GM12801 (cell line): ENCODE measurements around the gene KCNJ14.

ENCODE experiments used
- TF ChIP-seq, protein P1 (sequence below): IDR thresholded peaks from one replicate; pipeline ENCODE4 v1.5.1; 2011; ENCODE audit warnings: control low read depth; ENCODE audit not compliant: insufficient read length; ENCODE audit errors: extremely low read depth

The KCNJ14 gene

DNA sequence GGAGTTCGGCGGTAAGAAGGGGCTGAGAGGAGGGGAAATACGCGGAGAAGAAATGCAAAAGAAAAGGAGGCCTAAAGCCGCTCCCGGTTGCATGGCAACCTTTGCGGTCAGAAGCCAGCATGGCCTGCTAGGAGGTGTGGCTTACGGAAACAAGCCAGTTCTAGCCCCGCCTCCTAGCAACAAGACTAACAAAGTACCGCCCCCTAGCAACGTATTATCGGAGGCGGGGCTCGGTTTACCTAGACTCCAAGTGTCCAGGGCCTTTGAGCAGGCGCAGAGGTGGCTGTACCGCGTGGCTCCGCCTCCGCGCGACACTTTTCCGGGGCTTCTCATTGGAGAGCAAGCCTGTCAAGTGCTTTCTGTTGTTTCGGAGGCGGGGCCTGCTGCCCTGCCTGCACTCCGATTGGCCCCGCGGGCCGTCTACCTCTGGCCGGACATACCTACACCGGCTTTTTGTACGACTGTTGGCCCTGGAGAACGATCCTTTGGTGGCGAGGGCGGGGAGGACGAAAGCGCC is 13.5 kb downstream of the KCNJ14 start:
- TF ChIP-seq, protein P1, sequence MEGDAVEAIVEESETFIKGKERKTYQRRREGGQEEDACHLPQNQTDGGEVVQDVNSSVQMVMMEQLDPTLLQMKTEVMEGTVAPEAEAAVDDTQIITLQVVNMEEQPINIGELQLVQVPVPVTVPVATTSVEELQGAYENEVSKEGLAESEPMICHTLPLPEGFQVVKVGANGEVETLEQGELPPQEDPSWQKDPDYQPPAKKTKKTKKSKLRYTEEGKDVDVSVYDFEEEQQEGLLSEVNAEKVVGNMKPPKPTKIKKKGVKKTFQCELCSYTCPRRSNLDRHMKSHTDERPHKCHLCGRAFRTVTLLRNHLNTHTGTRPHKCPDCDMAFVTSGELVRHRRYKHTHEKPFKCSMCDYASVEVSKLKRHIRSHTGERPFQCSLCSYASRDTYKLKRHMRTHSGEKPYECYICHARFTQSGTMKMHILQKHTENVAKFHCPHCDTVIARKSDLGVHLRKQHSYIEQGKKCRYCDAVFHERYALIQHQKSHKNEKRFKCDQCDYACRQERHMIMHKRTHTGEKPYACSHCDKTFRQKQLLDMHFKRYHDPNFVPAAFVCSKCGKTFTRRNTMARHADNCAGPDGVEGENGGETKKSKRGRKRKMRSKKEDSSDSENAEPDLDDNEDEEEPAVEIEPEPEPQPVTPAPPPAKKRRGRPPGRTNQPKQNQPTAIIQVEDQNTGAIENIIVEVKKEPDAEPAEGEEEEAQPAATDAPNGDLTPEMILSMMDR: no peak

DNA sequence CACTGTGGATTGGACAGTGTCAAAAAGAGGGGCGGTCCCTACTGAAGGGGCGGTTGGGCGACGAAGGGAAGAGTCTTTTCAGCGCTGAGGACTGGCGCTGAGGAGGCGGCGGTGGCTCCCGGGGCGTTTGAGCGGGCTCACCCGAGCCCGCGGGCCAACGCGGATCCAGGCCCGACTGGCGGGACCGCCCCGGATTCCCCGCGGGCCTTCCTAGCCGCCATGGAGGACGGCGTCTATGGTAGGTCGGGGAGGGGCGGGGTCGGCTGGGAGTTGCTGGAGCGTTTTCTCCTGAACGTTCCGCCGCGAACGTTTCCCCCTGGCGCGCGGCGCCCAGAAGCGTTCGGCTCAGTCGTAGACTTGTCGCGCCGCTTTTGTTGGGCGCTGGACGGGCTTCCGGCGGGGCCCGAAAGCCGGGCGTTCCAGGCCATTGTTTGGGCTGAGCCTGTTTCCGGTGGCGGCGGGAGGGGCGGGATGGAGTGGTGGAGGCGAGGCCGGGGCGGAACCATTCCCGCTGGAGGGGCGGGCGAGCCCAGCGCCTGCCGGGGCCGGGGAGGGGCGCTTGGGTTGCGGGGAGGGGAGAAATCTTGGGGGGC is 14.0 kb downstream of the KCNJ14 start, which contains the start of gene CYTH2:
Gene CYTH2 (plus strand): TSS at position 81 of the 593 bp plus-strand sequence. CDS start 139 bp downstream, at position 220.
- TF ChIP-seq, protein P1: no peak

DNA sequence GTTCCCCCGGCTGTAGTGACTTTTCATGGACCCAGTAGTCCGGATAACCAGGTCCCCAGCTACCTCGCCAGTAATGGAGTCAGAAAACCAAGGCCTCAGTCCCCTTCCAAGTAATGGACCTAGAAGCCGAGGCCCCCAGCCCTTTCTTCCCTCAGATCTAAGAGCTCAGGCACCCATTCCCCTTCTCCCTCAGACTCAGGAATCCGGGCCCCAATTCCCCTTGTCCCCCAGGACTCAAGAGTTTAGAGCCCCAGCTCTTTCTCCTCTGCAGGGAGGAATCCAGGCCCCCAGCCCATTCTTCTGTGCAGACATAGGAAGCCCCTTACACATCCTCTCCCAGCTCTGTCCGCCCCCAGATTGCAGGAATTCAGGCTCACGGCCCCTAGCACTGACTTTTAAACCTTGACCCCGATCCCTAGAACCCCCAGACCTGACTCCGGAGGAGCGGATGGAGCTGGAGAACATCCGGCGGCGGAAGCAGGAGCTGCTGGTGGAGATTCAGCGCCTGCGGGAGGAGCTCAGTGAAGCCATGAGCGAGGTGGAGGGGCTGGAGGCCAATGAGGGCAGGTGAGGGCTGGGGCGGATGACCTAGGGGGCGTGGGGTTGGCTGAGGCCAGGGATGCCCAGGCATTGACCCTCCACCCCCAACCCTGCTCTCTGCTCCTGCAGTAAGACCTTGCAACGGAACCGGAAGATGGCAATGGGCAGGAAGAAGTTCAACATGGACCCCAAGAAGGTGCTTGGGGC is 14.7 kb downstream of the KCNJ14 start:
- TF ChIP-seq, protein P1: no peak

DNA sequence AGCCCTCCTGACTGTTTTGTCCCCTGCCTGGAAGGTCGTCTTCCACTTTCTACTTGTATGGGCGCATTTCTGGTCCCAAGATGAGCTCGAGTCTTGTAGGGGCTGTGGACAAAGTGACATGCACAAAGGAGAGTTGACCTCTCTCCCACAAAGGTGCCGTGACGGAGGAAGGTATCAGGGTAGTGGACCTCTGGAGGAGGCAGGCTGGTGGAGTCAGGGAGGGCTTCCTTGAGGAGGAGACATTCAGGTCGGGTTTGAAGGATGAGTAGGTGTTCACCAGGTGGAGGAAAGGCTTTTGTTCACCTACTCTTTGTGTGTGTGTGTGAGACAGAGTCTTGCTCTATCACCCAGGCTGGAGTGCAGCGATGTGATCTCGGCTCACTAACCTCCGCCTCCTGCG is 15.5 kb downstream of the KCNJ14 start:
- TF ChIP-seq, protein P1: no peak

DNA sequence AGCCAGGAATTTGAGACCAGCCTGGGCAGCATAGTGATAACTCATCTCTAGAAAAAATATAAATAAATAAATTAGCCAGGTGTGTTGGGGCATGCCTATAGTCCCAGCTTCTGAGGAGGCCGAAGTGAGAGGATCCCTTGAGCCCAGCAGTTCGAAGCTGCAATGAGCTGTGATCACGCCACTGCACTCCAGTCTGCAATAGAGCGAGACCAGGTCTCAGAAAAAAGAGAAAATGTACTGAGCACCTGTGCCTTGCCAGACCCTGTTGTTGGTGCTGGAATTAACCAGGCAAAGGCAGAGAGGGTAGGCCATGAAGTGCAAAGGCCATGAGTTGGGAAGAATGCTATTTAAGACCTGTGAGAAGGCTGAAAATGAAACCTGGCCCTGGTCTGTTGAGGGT is 16.5 kb downstream of the KCNJ14 start:
- TF ChIP-seq, protein P1: no peak

DNA sequence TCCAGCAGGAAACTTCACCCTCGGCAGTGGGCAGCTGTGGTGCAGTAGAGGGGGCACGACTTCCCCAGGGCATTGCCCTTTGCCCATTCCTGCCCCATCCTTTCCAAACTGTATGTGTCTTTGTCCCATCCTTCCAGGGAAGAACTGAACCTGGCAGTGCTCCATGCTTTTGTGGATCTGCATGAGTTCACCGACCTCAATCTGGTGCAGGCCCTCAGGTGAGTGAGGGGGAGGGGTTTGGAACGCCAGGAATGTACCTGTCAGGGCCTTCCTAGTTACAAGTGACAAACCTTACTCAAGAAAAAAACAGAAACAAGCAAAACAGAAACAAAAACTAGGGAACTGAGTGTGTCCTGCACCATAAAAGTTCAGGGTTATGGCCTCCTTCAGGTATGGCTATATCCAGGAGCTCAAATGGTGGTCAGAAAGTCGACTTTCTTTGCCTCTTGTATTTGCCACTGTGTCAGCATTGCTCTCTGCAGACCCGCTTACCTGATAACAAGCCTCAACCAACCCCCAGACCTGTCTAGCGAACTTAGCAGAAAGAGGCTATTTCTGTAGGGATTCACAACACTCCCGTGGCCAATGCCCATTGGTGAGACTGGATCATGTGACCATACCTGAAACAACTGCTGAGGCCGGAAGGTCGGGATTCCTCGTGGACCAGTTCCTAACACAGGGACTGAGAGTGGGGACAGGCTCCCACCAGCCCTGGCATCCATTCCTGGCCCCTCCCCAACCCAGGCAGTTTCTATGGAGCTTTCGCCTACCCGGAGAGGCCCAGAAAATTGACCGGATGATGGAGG is 18.0 kb downstream of the KCNJ14 start:
- TF ChIP-seq, protein P1: no peak

DNA sequence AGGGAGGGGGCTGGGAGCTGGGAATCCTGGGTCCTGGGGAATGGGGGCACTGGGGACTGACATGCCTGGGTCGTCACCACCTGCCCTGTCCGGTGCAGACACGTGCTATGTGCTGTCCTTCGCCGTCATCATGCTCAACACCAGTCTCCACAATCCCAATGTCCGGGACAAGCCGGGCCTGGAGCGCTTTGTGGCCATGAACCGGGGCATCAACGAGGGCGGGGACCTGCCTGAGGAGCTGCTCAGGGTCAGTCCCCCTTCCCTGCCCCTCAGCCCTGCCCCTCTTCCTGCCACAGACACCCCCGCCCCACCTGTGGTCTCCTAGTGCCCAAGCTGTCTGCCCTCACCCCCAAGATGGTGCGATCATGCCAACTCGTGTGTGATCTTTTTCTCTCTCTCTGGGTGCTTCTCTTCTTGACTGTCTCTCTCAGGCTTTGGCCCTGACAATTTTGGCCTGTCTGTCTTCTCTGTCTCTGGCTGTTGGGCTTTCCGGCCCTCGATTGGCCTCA is 18.8 kb downstream of the KCNJ14 start:
- TF ChIP-seq, protein P1: no peak
